ENCODE measurements around the gene GPR32. TPM values are rescaled to one million over a fixed set of nuclear protein-coding genes. Genes with fewer than 3 reads are reported as not detected.
A peak's percentile ranks its signal among the peaks of the same experiment; 100 is the strongest.
"Not testable (repeated sequence)": the region's sequence is repeated elsewhere in the genome, so short reads cannot be mapped to it uniquely, and the experiment has no call there.

GPR32 gene
- total RNA-seq: not detected

DNA sequence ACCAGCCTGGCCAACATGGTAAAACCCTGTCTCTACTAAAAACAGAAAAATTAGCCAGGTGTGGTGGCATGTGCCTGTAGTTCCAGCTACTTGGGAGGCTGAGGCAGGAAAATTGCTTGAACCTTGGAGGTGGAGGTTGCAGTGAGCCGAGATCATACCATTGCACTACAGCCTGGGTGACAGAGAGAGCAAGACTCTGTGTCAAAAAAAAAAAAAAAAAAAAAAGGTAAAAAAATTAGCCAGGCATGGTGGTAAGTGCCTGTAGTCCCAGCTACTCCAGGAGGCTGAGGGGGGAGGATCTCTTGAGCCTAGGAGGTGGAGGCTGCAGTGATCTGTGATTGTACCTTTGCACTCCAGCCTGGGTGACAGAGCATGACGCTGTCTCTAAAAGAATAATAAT, at the start of gene GPR32:
TSS of gene GPR32 (plus strand) at position 301 of the 400 bp plus-strand sequence. CDS start 137 bp downstream, outside the sequence.
- POLR2A ChIA-PET; H3K9me3 Mint-ChIP-seq; H3K36me3 Mint-ChIP-seq; intact Hi-C loops (cut with micrococcal nuclease); H3K4me1 Mint-ChIP-seq (ENCODE audit: low read depth); DNase-seq; H3K4me3 Mint-ChIP-seq; H3K27ac Mint-ChIP-seq: not testable (repeated sequence)
- CTCF ChIA-PET: interaction anchor here (0.6 kb wide), 1 partner anchor 559 kb away, joined by 3 read pairs; no protein-coding TSS in a partner anchor
- peaks cover 20% of the 10 kb centered on the region for H3K27me3 Mint-ChIP-seq

DNA sequence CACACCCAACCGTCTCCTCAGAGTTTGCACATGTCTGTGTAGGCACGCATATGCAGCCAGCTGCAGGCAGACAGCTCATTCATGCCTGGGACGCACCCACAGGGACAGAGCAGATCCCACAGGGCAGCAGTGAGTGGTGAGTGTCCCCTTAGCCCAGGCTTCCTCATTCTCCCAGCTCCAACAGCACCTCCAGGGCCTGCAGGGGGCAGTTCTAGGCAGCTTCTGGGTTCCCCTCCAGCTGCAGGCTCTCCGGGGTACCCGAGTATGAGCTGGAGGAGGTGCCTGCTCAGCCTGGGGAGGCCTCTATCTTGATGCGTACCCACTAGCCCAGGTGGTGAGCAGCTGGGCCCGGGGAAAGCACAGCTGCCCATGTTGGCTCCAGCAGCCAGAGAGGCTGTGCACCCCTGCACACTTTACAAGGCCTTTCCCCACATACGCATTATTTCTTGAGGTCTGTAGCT, 49.3 kb upstream of the GPR32 start:
- Mint-ChIP-seq H3K36me3 (no peaks in the 10 kb centered on the region), H3K4me3 (no peak overlapping the region), H3K27ac (no peak overlapping the region), H3K27me3 (peaks cover 54% of the 10 kb centered on the region), H3K4me1 (ENCODE audit: low read depth) (peaks cover 19% of the 10 kb centered on the region), H3K9me3 (no peaks in the 10 kb centered on the region)
- no peak for DNase-seq
- ChIA-PET CTCF (no interaction called here), POLR2A (no interaction called here)
- intact Hi-C loops (cut with micrococcal nuclease): no loop called here

GRCh38 chr19:50721441-50722137, 48.7 kb upstream of the GPR32 start:
- Mint-ChIP-seq H3K27me3 (peaks cover 54% of the 10 kb centered on the region), H3K27ac (no peak overlapping the region), H3K9me3 (no peaks in the 10 kb centered on the region), H3K4me3 (no peak overlapping the region), H3K4me1 (ENCODE audit: low read depth) (peaks cover 19% of the 10 kb centered on the region), H3K36me3 (no peaks in the 10 kb centered on the region)
- ChIA-PET CTCF (no interaction called here), POLR2A (no interaction called here)
- no peak for DNase-seq
- intact Hi-C loops (cut with micrococcal nuclease): no loop called here

- Mint-ChIP-seq H3K4me3 (no peak overlapping the region), H3K27ac (no peak overlapping the region), H3K4me1 (ENCODE audit: low read depth) (peaks cover 19% of the 10 kb centered on the region), H3K9me3 (no peaks in the 10 kb centered on the region), H3K27me3 (peaks cover 56% of the 10 kb centered on the region), H3K36me3 (no peaks in the 10 kb centered on the region)
- ChIA-PET CTCF (no interaction called here), POLR2A (no interaction called here)
- DNase-seq: no peak
- intact Hi-C loops (cut with micrococcal nuclease): no loop called here
Measured at GRCh38 chr19:50722201-50723013, 47.9 kb upstream of the GPR32 start.

- Mint-ChIP-seq H3K9me3 (no peaks in the 10 kb centered on the region), H3K4me3 (no peak within 1 kb of the TSS), H3K27ac (no peak within 1 kb of the TSS), H3K4me1 (ENCODE audit: low read depth) (peaks cover 19% of the 10 kb centered on the region), H3K36me3 (no peaks in the 10 kb centered on the region), H3K27me3 (peaks cover 58% of the 10 kb centered on the region)
- ChIA-PET CTCF (interaction anchor here (2.3 kb wide), 1 partner anchor 58 kb away, joined by 10 read pairs; no protein-coding TSS in a partner anchor), POLR2A (no interaction called here)
- DNase-seq: no peak
- intact Hi-C loops (cut with micrococcal nuclease): no loop called here
Measured at GRCh38 chr19:50723069-50723468, 47.2 kb upstream of the GPR32 start, which contains the start of gene CLEC11A. Gene CLEC11A, plus strand, starts transcription at chr19:50723364. Its CDS starts 162 bp downstream, at chr19:50723526.

GRCh38 chr19:50723735-50724521, 46.3 kb upstream of the GPR32 start:
- H3K27me3 Mint-ChIP-seq: peaks cover 62% of the 10 kb centered on the region
- CTCF ChIA-PET: interaction anchor here (0.9 to 2.3 kb wide), 9 partner anchors 10 to 198 kb away, joined by 3 to 11 read pairs (median 5); no protein-coding TSS in a partner anchor
- intact Hi-C loops (cut with micrococcal nuclease): loop anchor here (1.0 kb wide), 1 partner anchor 213 kb away; the partner anchor contains the start of gene JOSD2
- H3K4me1 Mint-ChIP-seq (ENCODE audit: low read depth): peaks cover 22% of the 10 kb centered on the region
- no peak for DNase-seq
- H3K9me3 Mint-ChIP-seq: no peaks in the 10 kb centered on the region
- no peaks in the 10 kb centered on the region for H3K36me3 Mint-ChIP-seq
- POLR2A ChIA-PET: no interaction called here
- no peak overlapping the region for H3K27ac Mint-ChIP-seq
- H3K4me3 Mint-ChIP-seq: no peak overlapping the region

DNA sequence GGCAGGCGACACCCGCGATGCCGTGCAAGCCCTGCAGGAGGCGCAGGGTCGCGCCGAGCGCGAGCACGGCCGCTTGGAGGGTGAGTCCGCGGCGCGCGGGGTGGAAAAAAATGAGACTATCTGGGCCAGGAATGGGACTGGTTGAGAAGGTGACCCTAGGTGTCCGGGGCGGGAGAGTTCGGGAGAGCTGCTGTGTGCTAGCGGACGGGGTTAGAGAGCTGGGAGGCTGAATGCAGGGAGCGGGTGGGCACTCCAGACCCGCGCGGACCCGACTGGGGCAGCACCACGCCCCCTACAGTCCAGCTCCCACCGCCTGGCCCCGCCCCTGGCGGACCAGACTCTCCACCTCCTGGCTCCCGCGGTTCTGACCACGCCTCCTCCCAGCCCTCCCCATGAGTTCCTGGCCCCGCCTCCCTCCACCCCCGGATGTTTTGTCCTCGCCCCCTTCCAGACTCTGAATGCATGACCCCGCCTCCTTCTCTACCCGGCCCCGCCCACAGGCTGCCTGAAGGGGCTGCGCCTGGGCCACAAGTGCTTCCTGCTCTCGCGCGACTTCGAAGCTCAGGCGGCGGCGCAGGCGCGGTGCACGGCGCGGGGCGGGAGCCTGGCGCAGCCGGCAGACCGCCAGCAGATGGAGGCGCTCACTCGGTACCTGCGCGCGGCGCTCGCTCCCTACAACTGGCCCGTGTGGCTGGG, 45.6 kb upstream of the GPR32 start:
- Mint-ChIP-seq H3K27ac (no peak overlapping the region), H3K36me3 (no peaks in the 10 kb centered on the region), H3K4me3 (peak overlapping the region; percentile 62), H3K4me1 (ENCODE audit: low read depth) (peaks cover 22% of the 10 kb centered on the region), H3K9me3 (no peaks in the 10 kb centered on the region), H3K27me3 (peaks cover 65% of the 10 kb centered on the region)
- peak; percentile 97 for DNase-seq
- POLR2A ChIA-PET: no interaction called here
- intact Hi-C loops (cut with micrococcal nuclease): loop anchor here (1.0 kb wide), 1 partner anchor 213 kb away; the partner anchor contains the start of gene JOSD2
- CTCF ChIA-PET: interaction anchor here (0.7 to 2.3 kb wide), 14 partner anchors 11 to 390 kb away, joined by 3 to 11 read pairs (median 4); no protein-coding TSS in a partner anchor

- Mint-ChIP-seq H3K9me3 (no peaks in the 10 kb centered on the region), H3K27ac (no peak overlapping the region), H3K4me3 (peak overlapping the region; percentile 62), H3K36me3 (no peaks in the 10 kb centered on the region), H3K27me3 (peaks cover 63% of the 10 kb centered on the region), H3K4me1 (ENCODE audit: low read depth) (peaks cover 22% of the 10 kb centered on the region)
- intact Hi-C loops (cut with micrococcal nuclease): no loop called here
- ChIA-PET CTCF (interaction anchor here (0.7 to 2.3 kb wide), 13 partner anchors 11 to 390 kb away, joined by 3 to 11 read pairs (median 5); no protein-coding TSS in a partner anchor), POLR2A (no interaction called here)
- no peak for DNase-seq
Measured at GRCh38 chr19:50725218-50725910, 44.9 kb upstream of the GPR32 start.

GRCh38 chr19:50725911-50726230, 44.4 kb upstream of the GPR32 start:
- no peaks in the 10 kb centered on the region for H3K36me3 Mint-ChIP-seq
- intact Hi-C loops (cut with micrococcal nuclease): no loop called here

GRCh38 chr19:50728084-50728737, 42.1 kb upstream of the GPR32 start:
- Mint-ChIP-seq H3K27me3 (peaks cover 46% of the 10 kb centered on the region), H3K36me3 (no peaks in the 10 kb centered on the region), H3K27ac (no peak overlapping the region), H3K4me3 (no peak overlapping the region), H3K9me3 (no peaks in the 10 kb centered on the region), H3K4me1 (ENCODE audit: low read depth) (peaks cover 22% of the 10 kb centered on the region)
- POLR2A ChIA-PET: no interaction called here
- DNase-seq: peak; percentile 81
- CTCF ChIA-PET: interaction anchor here (1.5 kb wide), 1 partner anchor 58 kb away, joined by 4 read pairs; no protein-coding TSS in a partner anchor
- intact Hi-C loops (cut with micrococcal nuclease): no loop called here

More at GRCh38 chr19:50725911-50726230, 44.4 kb upstream of the GPR32 start:
- Mint-ChIP-seq H3K4me1 (ENCODE audit: low read depth) (peaks cover 22% of the 10 kb centered on the region), H3K27ac (no peak overlapping the region), H3K4me3 (peak overlapping the region; percentile 51), H3K27me3 (peaks cover 58% of the 10 kb centered on the region), H3K9me3 (no peaks in the 10 kb centered on the region)
- DNase-seq: no peak
- ChIA-PET CTCF (no interaction called here), POLR2A (no interaction called here)

- no peak for DNase-seq
- H3K36me3 Mint-ChIP-seq: no peaks in the 10 kb centered on the region
- H3K4me1 Mint-ChIP-seq (ENCODE audit: low read depth): peaks cover 9% of the 10 kb centered on the region
- no peak overlapping the region for H3K4me3 Mint-ChIP-seq
- H3K9me3 Mint-ChIP-seq: no peaks in the 10 kb centered on the region
- POLR2A ChIA-PET: no interaction called here
- H3K27ac Mint-ChIP-seq: no peak overlapping the region
- peaks cover 35% of the 10 kb centered on the region for H3K27me3 Mint-ChIP-seq
- CTCF ChIA-PET: no interaction called here
- intact Hi-C loops (cut with micrococcal nuclease): no loop called here
Measured at GRCh38 chr19:50729894-50730293, 40.4 kb upstream of the GPR32 start.

Data from activated CD4-positive, alpha-beta memory T cell treated with anti-CD3 and anti-CD28 coated beads for 36 hours (primary cell).